ENCODE results near the gene SURF2. TPM values are rescaled to one million over a fixed set of nuclear protein-coding genes. Genes with fewer than 3 reads are reported as not detected.

SURF2 gene
- total RNA-seq, 1 experiment from 2014 or later: 42.0 TPM

DNA sequence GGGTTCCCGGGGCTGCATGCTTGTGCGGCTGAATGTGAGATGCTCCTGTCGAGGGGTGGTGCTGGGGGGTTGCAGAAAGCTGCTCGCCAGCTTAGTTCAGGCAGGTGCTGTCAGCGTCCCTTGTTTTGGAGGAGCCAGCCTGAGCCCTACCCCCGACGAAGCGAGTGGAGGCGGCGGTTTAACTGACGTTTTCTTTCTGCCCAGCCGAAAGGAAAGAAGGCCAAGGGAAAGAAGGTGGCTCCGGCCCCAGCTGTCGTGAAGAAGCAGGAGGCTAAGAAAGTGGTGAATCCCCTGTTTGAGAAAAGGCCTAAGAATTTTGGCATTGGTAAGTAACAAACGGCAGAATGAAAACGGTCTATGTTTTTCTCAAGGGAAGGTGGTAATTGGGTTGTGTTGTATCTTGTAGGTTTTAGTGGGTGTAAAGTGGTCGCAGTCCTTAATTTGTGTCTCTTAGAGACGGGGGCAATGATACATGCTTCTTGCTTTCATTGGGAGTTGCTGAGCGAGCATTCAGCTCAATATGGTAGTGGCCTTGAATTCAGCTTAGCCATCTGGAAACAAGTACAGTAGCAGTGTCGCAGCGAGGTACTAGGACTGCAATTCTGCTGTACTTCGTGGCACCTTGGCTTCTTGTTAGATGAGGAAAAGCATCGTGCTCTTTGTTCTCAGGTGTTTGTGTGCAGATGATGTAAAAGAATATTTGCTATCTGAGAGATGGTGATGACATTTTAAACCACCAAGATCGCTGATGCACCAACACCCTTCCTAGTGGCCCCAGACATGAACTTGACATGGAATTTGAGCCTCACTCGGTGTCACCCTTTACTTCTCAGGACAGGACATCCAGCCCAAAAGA, 7.4 kb upstream of the SURF2 start:
- peak overlapping the region; percentile 98 for H3K4me3 ChIP-seq (ENCODE audit: low read depth, low read length, poor library complexity, severe bottlenecking)
- no peak for DNase-seq (ENCODE audit: low spot score)
- CTCF ChIA-PET: no interaction called here
- intact Hi-C loops (cut with micrococcal nuclease; ENCODE audit: unreplicated experiment): no loop called here
- TF ChIP-seq EZH2 (IDR thresholded peaks at IDR 0.05; ENCODE audit: borderline replicate concordance, low read depth, low read length, poor library complexity, severe bottlenecking): no peak
- TF ChIP-seq, protein P1, sequence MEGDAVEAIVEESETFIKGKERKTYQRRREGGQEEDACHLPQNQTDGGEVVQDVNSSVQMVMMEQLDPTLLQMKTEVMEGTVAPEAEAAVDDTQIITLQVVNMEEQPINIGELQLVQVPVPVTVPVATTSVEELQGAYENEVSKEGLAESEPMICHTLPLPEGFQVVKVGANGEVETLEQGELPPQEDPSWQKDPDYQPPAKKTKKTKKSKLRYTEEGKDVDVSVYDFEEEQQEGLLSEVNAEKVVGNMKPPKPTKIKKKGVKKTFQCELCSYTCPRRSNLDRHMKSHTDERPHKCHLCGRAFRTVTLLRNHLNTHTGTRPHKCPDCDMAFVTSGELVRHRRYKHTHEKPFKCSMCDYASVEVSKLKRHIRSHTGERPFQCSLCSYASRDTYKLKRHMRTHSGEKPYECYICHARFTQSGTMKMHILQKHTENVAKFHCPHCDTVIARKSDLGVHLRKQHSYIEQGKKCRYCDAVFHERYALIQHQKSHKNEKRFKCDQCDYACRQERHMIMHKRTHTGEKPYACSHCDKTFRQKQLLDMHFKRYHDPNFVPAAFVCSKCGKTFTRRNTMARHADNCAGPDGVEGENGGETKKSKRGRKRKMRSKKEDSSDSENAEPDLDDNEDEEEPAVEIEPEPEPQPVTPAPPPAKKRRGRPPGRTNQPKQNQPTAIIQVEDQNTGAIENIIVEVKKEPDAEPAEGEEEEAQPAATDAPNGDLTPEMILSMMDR (conservative IDR thresholded peaks at IDR 0.05; ENCODE audit: low read depth, low read length): no peak
- H3K9me3 ChIP-seq (ENCODE audit: low read depth, low read length, poor library complexity, severe bottlenecking): no peaks in the 10 kb centered on the region
- H3K36me3 ChIP-seq (ENCODE audit: insufficient read depth, low read length, poor library complexity, severe bottlenecking): peaks cover 71% of the 10 kb centered on the region
- H3K4me1 ChIP-seq (ENCODE audit: insufficient read depth, low read length, poor library complexity, severe bottlenecking): peaks cover 19% of the 10 kb centered on the region
- TSS peak; percentile 74 for BruUV-seq (replicated peaks)
- POLR2A ChIA-PET (ENCODE audit: low non-redundant PET): interaction anchor here (0.6 to 0.8 kb wide), 2 partner anchors 19 to 205 kb away, joined by 3 to 6 read pairs; no protein-coding TSS in a partner anchor
- H3K27ac ChIP-seq (ENCODE audit: low read depth, low read length, poor library complexity, severe bottlenecking): peak overlapping the region; percentile 99
- H3K27me3 ChIP-seq (replicated peaks; ENCODE audit: insufficient read depth, low read depth, low read length, poor library complexity): no peaks in the 10 kb centered on the region

DNA sequence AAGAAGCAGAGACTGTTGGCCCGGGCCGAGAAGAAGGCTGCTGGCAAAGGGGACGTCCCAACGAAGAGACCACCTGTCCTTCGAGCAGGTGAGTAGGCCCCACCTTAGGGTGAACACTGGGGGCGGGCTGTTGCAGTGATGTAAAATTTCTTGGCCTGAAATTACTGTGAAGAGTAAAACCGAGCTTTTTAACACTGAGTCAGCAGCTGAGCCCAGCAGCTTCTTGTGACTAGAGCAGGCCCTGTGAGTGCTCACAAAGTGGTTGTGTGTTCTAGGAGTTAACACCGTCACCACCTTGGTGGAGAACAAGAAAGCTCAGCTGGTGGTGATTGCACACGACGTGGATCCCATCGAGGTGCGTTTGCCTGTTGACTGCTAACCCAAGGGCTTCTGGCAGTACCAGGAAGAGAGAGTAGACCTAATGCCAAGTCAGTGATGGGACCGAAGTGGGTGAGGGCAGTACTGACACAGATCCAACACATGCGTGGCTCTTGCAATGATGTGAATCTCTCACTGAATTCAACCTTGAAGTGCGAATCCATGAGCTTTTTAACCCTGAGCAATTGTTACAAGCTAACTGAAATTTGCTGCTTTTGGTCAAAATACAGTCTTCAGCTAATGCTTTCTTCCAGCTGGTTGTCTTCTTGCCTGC, 6.3 kb upstream of the SURF2 start:
- no peaks in the 10 kb centered on the region for H3K9me3 ChIP-seq (ENCODE audit: low read depth, low read length, poor library complexity, severe bottlenecking)
- ChIA-PET CTCF (no interaction called here), POLR2A (ENCODE audit: low non-redundant PET) (interaction anchor here (0.6 to 0.7 kb wide), 2 partner anchors 15 to 136 kb away, joined by 3 read pairs; no protein-coding TSS in a partner anchor)
- BruUV-seq (replicated peaks): no TSS peak
- no peak for TF ChIP-seq EZH2 (IDR thresholded peaks at IDR 0.05; ENCODE audit: borderline replicate concordance, low read depth, low read length, poor library complexity, severe bottlenecking)
- TF ChIP-seq, protein P1 (conservative IDR thresholded peaks at IDR 0.05; ENCODE audit: low read depth, low read length): no peak
- H3K36me3 ChIP-seq (ENCODE audit: insufficient read depth, low read length, poor library complexity, severe bottlenecking): peaks cover 60% of the 10 kb centered on the region
- intact Hi-C loops (cut with micrococcal nuclease; ENCODE audit: unreplicated experiment): no loop called here
- DNase-seq (ENCODE audit: low spot score): no peak
- no peaks in the 10 kb centered on the region for H3K27me3 ChIP-seq (replicated peaks; ENCODE audit: insufficient read depth, low read depth, low read length, poor library complexity)
- peak overlapping the region; percentile 98 for H3K4me3 ChIP-seq (ENCODE audit: low read depth, low read length, poor library complexity, severe bottlenecking)
- peaks cover 19% of the 10 kb centered on the region for H3K4me1 ChIP-seq (ENCODE audit: insufficient read depth, low read length, poor library complexity, severe bottlenecking)
- peak overlapping the region; percentile 99 for H3K27ac ChIP-seq (ENCODE audit: low read depth, low read length, poor library complexity, severe bottlenecking)

DNA sequence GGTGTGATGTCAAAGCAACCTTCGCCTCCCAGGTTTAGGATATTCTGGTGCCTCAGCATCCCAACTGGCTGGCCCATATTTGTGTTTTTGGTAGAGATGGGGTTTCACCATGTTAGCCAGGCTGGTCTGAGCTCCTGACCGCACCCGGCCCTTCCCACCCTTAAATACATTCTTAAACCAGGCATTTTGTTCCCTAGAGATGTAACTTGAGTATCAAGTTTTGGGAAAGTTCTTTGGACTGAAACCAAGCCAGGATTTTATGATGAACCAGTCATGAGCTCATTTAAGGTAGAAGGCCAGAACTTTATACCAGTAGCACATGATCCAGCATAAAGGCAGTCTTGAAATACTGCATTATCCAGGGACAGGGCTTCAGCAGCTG, 4.8 kb upstream of the SURF2 start:
- intact Hi-C loops (cut with micrococcal nuclease; ENCODE audit: unreplicated experiment): no loop called here
- CTCF ChIA-PET: no interaction called here
- no peak for DNase-seq (ENCODE audit: low spot score)
- Histone ChIP-seq H3K4me1 (ENCODE audit: insufficient read depth, low read length, poor library complexity, severe bottlenecking) (peaks cover 18% of the 10 kb centered on the region), H3K4me3 (ENCODE audit: low read depth, low read length, poor library complexity, severe bottlenecking) (no peak overlapping the region), H3K9me3 (ENCODE audit: low read depth, low read length, poor library complexity, severe bottlenecking) (no peaks in the 10 kb centered on the region), H3K36me3 (ENCODE audit: insufficient read depth, low read length, poor library complexity, severe bottlenecking) (peaks cover 48% of the 10 kb centered on the region), H3K27ac (ENCODE audit: low read depth, low read length, poor library complexity, severe bottlenecking) (no peak overlapping the region), H3K27me3 (replicated peaks; ENCODE audit: insufficient read depth, low read depth, low read length, poor library complexity) (no peaks in the 10 kb centered on the region)
- no TSS peak for BruUV-seq (replicated peaks)
- POLR2A ChIA-PET (ENCODE audit: low non-redundant PET): interaction anchor here (0.8 kb wide), 1 partner anchor 509 kb away, joined by 4 read pairs; no protein-coding TSS in a partner anchor
- no peak for TF ChIP-seq EZH2 (IDR thresholded peaks at IDR 0.05; ENCODE audit: borderline replicate concordance, low read depth, low read length, poor library complexity, severe bottlenecking)
- TF ChIP-seq, protein P1 (conservative IDR thresholded peaks at IDR 0.05; ENCODE audit: low read depth, low read length): no peak
